Epithelial cell of esophagus (primary cell): ENCODE results near the gene ARHGEF7.
A peak's percentile ranks its signal among the peaks of the same experiment; 100 is the strongest.

ENCODE experiments used
- DNase-seq: peaks from one replicate; pipeline ENCODE4 v3.0.0; 2010; ENCODE audit warnings: low read depth
- H3K4me3 ChIP-seq: 2 replicates; pipeline ENCODE4 v1.5.1; 2011; ENCODE audit warnings: mild to moderate bottlenecking, low read length, control low read depth
- CTCF ChIP-seq: IDR thresholded peaks from 2 replicates; pipeline ENCODE4 v1.5.1; 2011; ENCODE audit warnings: low read depth, mild to moderate bottlenecking, low read length, control low read depth, inconsistent platforms; ENCODE audit not compliant: insufficient read depth; ENCODE audit errors: missing control alignments

Gene ARHGEF7

GRCh38 chr13:111247552-111247951, 132.4 kb downstream of the ARHGEF7 start:
- no peak for TF ChIP-seq CTCF
- no peak for DNase-seq
- no peak overlapping the region for H3K4me3 ChIP-seq

GRCh38 chr13:111248822-111249221, 133.7 kb downstream of the ARHGEF7 start:
- no peak overlapping the region for H3K4me3 ChIP-seq
- DNase-seq = no peak
- no peak for TF ChIP-seq CTCF

- no peak for DNase-seq
- H3K4me3 ChIP-seq = no peak overlapping the region
- no peak for TF ChIP-seq CTCF
These were observed 134.7 kb downstream of the ARHGEF7 start for GRCh38 chr13:111249637-111250360.

- TF ChIP-seq CTCF = no peak
- DNase-seq = peak; percentile 35
- H3K4me3 ChIP-seq = no peak overlapping the region
These were observed 136.7 kb downstream of the ARHGEF7 start for GRCh38 chr13:111251646-111252445.

- DNase-seq = peak; percentile 37
- H3K4me3 ChIP-seq = no peak overlapping the region
- no peak for TF ChIP-seq CTCF
These were observed 137.6 kb downstream of the ARHGEF7 start for GRCh38 chr13:111252446-111253364.

- no peak for TF ChIP-seq CTCF
- H3K4me3 ChIP-seq = no peak overlapping the region
- DNase-seq = no peak
These were observed 138.3 kb downstream of the ARHGEF7 start for GRCh38 chr13:111253365-111253872.
